Measurements from ENCODE around the gene NFIX.
"Not testable (repeated sequence)": the region's sequence is repeated elsewhere in the genome, so short reads cannot be mapped to it uniquely, and the experiment has no call there.

Gene NFIX

GRCh38 chr19:12954612-12954962 is 40.7 kb upstream of the NFIX start:
- in situ Hi-C loops (cut with MboI; ENCODE audit: low pct_unique_long_range_greater_than_20kb, low sequenced_read_pairs, unreplicated experiment): no loop called here
- no peak for TF ChIP-seq CTCF (IDR thresholded peaks at IDR 0.05; ENCODE audit: extremely low read depth, insufficient read depth, missing control alignments)
- DNase-seq (ENCODE audit: low spot score): no peak

GRCh38 chr19:12955575-12955974 is 39.7 kb upstream of the NFIX start:
- DNase-seq (ENCODE audit: low spot score); in situ Hi-C loops (cut with MboI; ENCODE audit: low pct_unique_long_range_greater_than_20kb, low sequenced_read_pairs, unreplicated experiment): not testable (repeated sequence)

GRCh38 chr19:12955996-12956395 is 39.3 kb upstream of the NFIX start:
- TF ChIP-seq CTCF (IDR thresholded peaks at IDR 0.05; ENCODE audit: extremely low read depth, insufficient read depth, missing control alignments): no peak
- no peak for DNase-seq (ENCODE audit: low spot score)
- in situ Hi-C loops (cut with MboI; ENCODE audit: low pct_unique_long_range_greater_than_20kb, low sequenced_read_pairs, unreplicated experiment): no loop called here

GRCh38 chr19:12956446-12957388 is 38.6 kb upstream of the NFIX start, which contains the start of gene GADD45GIP1:
TSS of gene GADD45GIP1 (minus strand) at chr19:12957223. CDS start at chr19:12957212, 11 bp downstream.
- DNase-seq (ENCODE audit: low spot score): peak; percentile 88
- no peak for TF ChIP-seq CTCF (IDR thresholded peaks at IDR 0.05; ENCODE audit: extremely low read depth, insufficient read depth, missing control alignments)
- in situ Hi-C loops (cut with MboI; ENCODE audit: low pct_unique_long_range_greater_than_20kb, low sequenced_read_pairs, unreplicated experiment): no loop called here

- in situ Hi-C loops (cut with MboI; ENCODE audit: low pct_unique_long_range_greater_than_20kb, low sequenced_read_pairs, unreplicated experiment); DNase-seq (ENCODE audit: low spot score): not testable (repeated sequence)
Measured at GRCh38 chr19:12957389-12957952, 37.8 kb upstream of the NFIX start.

- in situ Hi-C loops (cut with MboI; ENCODE audit: low pct_unique_long_range_greater_than_20kb, low sequenced_read_pairs, unreplicated experiment): no loop called here
- TF ChIP-seq CTCF (IDR thresholded peaks at IDR 0.05; ENCODE audit: extremely low read depth, insufficient read depth, missing control alignments): no peak
- no peak for DNase-seq (ENCODE audit: low spot score)
Measured at GRCh38 chr19:12959481-12959880, 35.8 kb upstream of the NFIX start.

- peak; percentile 99 for TF ChIP-seq CTCF (IDR thresholded peaks at IDR 0.05; ENCODE audit: extremely low read depth, insufficient read depth, missing control alignments)
- in situ Hi-C loops (cut with MboI; ENCODE audit: low pct_unique_long_range_greater_than_20kb, low sequenced_read_pairs, unreplicated experiment): no loop called here
- DNase-seq (ENCODE audit: low spot score): peak; percentile 87
Measured at GRCh38 chr19:12965017-12965811, 30.1 kb upstream of the NFIX start.
